HepG2 (cell line): ENCODE data around the gene VPS4A. TPM values are rescaled to one million over a fixed set of nuclear protein-coding genes. Genes with fewer than 3 reads are reported as not detected.

ENCODE experiments used
- ETV6 ChIP-seq: sonication (generic); formaldehyde crosslinking; conservative IDR thresholded peaks from 2 replicates; pipeline ENCODE4 v1.4.0; 2020; ENCODE audit warnings: missing genetic modification reagents
- HNRNPLL ChIP-seq: fragments of 200-400 bp; formaldehyde crosslinking; IDR thresholded peaks from 2 replicates; pipeline ENCODE4 v1.6.1; 2017; ENCODE audit warnings: mild to moderate bottlenecking, low read depth, low read length; ENCODE audit not compliant: poor library complexity, severe bottlenecking
- HOXA5 ChIP-seq: sonication (generic); formaldehyde crosslinking; IDR thresholded peaks from 2 replicates; pipeline ENCODE4 v1.4.0; 2020; ENCODE audit warnings: missing genetic modification reagents
- HOXA9 ChIP-seq: sonication (generic); formaldehyde crosslinking; IDR thresholded peaks from 2 replicates; pipeline ENCODE4 v1.8.1; 2022; ENCODE audit warnings: missing genetic modification reagents, mild to moderate bottlenecking, moderate library complexity, borderline replicate concordance
- MLX ChIP-seq: IDR thresholded peaks from 2 replicates; pipeline ENCODE4 v1.6.1; 2016
- NFIB ChIP-seq: sonication (generic); formaldehyde crosslinking; IDR thresholded peaks from 2 replicates; pipeline ENCODE4 v1.9.0; 2021; ENCODE audit warnings: missing genetic modification reagents, mild to moderate bottlenecking, borderline replicate concordance
- RCOR2 ChIP-seq: IDR thresholded peaks from 2 replicates; pipeline ENCODE4 v1.6.1; 2016; ENCODE audit warnings: missing biosample characterization, missing genetic modification reagents
- SCMH1 ChIP-seq: sonication (generic); formaldehyde crosslinking; IDR thresholded peaks from 2 replicates; pipeline ENCODE4 v1.9.0; 2021; ENCODE audit warnings: missing genetic modification reagents, mild to moderate bottlenecking, borderline replicate concordance
- SETDB1 ChIP-seq: sonication (generic); formaldehyde crosslinking; IDR thresholded peaks from 2 replicates; pipeline ENCODE4 v1.5.1; 2020; ENCODE audit warnings: missing genetic modification reagents, mild to moderate bottlenecking, borderline replicate concordance
- TAF15 ChIP-seq: fragments of 200-400 bp; formaldehyde crosslinking; IDR thresholded peaks from one replicate; pipeline ENCODE4 v1.6.1; 2018; ENCODE audit warnings: mild to moderate bottlenecking, low read depth, low read length; ENCODE audit not compliant: poor library complexity, severe bottlenecking
- TEAD2 ChIP-seq: sonication (generic); formaldehyde crosslinking; IDR thresholded peaks from 2 replicates; pipeline ENCODE4 v1.9.0; 2021; ENCODE audit warnings: missing genetic modification reagents
- ZBTB20 ChIP-seq: sonication (generic); formaldehyde crosslinking; IDR thresholded peaks from 2 replicates; pipeline ENCODE4 v1.8.1; 2023; ENCODE audit warnings: missing genetic modification reagents, low read depth, mild to moderate bottlenecking, borderline replicate concordance
- ZNF225 ChIP-seq: sonication (generic); formaldehyde crosslinking; IDR thresholded peaks from 2 replicates; pipeline ENCODE4 v1.4.0; 2020; ENCODE audit warnings: mild to moderate bottlenecking, missing genetic modification reagents
- ZNF619 ChIP-seq: sonication (generic); formaldehyde crosslinking; IDR thresholded peaks from 2 replicates; pipeline ENCODE4 v1.4.0; 2020; ENCODE audit warnings: mild to moderate bottlenecking, missing genetic modification reagents
- ZNF672 ChIP-seq: sonication (generic); formaldehyde crosslinking; IDR thresholded peaks from 2 replicates; pipeline ENCODE4 v1.8.1; 2022; ENCODE audit warnings: missing genetic modification reagents
- ZNF7 ChIP-seq: IDR thresholded peaks from 2 replicates; pipeline ENCODE4 v1.6.1; 2016; ENCODE audit warnings: missing biosample characterization, missing genetic modification reagents
- ZSCAN21 ChIP-seq: sonication (generic); formaldehyde crosslinking; IDR thresholded peaks from 2 replicates; pipeline ENCODE4 v1.8.0; 2022; ENCODE audit warnings: mild to moderate bottlenecking, missing genetic modification reagents, moderate library complexity, borderline replicate concordance
- ZSCAN31 ChIP-seq: sonication (generic); formaldehyde crosslinking; IDR thresholded peaks from 2 replicates; pipeline ENCODE4 v1.5.0; 2020; ENCODE audit warnings: low read depth, mild to moderate bottlenecking, missing genetic modification reagents
- polyA plus RNA-seq, 8 experiments: library from polyadenylated mRNA; depleted of rRNA in 3 of 8; stranded (reverse) in 7 of 8; unstranded in 1 of 8; fragments of >200 nt; fragmentation: Illumina TruSeq in 4 of 8; extraction: Trizol in 4 of 8; gene quantifications; 2 replicates each; pipeline versions ENCODE4 v1.2.1 to v1.2.3, GENCODE V29; 2011 to 2016; ENCODE audit warnings: low read depth in 4 of 8, missing spikeins in 1 of 8, mixed read lengths in 1 of 8; ENCODE audit not compliant: insufficient read depth in 1 of 8
- total RNA-seq, 5 experiments: library from RNA; depleted of rRNA; stranded (reverse); fragments of >200 nt; fragmentation: Illumina TruSeq; extraction: Trizol; gene quantifications; 2 replicates each; pipeline ENCODE4 v1.2.3, GENCODE V29; 2016; ENCODE audit warnings: low read depth in 1 of 5
- TF ChIP-seq, protein P1 (sequence below): sonication (generic); formaldehyde crosslinking; IDR thresholded peaks from 2 replicates; pipeline ENCODE4 v1.4.0; 2020; ENCODE audit warnings: missing genetic modification reagents
- TF ChIP-seq, protein P2 (sequence below): sonication (generic); formaldehyde crosslinking; IDR thresholded peaks from 2 replicates; pipeline ENCODE4 v1.4.0; 2020; ENCODE audit warnings: mild to moderate bottlenecking, missing genetic modification reagents
- TF ChIP-seq, protein P3 (sequence below): sonication (generic); formaldehyde crosslinking; IDR thresholded peaks from 2 replicates; pipeline ENCODE4 v1.8.1; 2023; ENCODE audit warnings: missing genetic modification reagents, inconsistent platforms, borderline replicate concordance

VPS4A gene
- total and polyA plus RNA-seq, 2 of the 13 experiments (the other 11 are each of a cell fraction or from before 2014, with no cell fraction given) = 13.2 to 27.9 TPM

- TF ChIP-seq HNRNPLL (peak; percentile 38), HOXA5 (CRISPR knock-in tag) (peak; percentile 77; the same call in 1 of the 2 replicates), ETV6 (CRISPR knock-in tag) (peak; percentile 61; the same call in 1 of the 2 replicates), SCMH1 (CRISPR knock-in tag) (no peak), SETDB1 (CRISPR knock-in tag) (no peak), ZBTB20 (CRISPR knock-in tag) (no peak), ZNF672 (CRISPR knock-in tag) (no peak), ZSCAN31 (CRISPR knock-in tag) (peak; percentile 37), TEAD2 (CRISPR knock-in tag) (0 out of 2 replicates have a peak, but pooled peaks have one; percentile 17), ZSCAN21 (CRISPR knock-in tag) (no peak; the same call in 1 of the 2 replicates), NFIB (CRISPR knock-in tag) (no peak), MLX (CRISPR knock-in tag) (no peak; the same call in 1 of the 2 replicates), HOXA9 (CRISPR knock-in tag) (no peak), RCOR2 (CRISPR knock-in tag) (peak; percentile 67), ZNF7 (CRISPR knock-in tag) (no peak), TAF15 (no peak), ZNF225 (CRISPR knock-in tag) (no peak; the same call in 1 of the 2 replicates), ZNF619 (CRISPR knock-in tag) (no peak)
- TF ChIP-seq, protein P1, sequence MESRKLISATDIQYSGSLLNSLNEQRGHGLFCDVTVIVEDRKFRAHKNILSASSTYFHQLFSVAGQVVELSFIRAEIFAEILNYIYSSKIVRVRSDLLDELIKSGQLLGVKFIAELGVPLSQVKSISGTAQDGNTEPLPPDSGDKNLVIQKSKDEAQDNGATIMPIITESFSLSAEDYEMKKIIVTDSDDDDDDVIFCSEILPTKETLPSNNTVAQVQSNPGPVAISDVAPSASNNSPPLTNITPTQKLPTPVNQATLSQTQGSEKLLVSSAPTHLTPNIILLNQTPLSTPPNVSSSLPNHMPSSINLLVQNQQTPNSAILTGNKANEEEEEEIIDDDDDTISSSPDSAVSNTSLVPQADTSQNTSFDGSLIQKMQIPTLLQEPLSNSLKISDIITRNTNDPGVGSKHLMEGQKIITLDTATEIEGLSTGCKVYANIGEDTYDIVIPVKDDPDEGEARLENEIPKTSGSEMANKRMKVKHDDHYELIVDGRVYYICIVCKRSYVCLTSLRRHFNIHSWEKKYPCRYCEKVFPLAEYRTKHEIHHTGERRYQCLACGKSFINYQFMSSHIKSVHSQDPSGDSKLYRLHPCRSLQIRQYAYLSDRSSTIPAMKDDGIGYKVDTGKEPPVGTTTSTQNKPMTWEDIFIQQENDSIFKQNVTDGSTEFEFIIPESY (CRISPR knock-in tag) = no peak
- TF ChIP-seq, protein P2, sequence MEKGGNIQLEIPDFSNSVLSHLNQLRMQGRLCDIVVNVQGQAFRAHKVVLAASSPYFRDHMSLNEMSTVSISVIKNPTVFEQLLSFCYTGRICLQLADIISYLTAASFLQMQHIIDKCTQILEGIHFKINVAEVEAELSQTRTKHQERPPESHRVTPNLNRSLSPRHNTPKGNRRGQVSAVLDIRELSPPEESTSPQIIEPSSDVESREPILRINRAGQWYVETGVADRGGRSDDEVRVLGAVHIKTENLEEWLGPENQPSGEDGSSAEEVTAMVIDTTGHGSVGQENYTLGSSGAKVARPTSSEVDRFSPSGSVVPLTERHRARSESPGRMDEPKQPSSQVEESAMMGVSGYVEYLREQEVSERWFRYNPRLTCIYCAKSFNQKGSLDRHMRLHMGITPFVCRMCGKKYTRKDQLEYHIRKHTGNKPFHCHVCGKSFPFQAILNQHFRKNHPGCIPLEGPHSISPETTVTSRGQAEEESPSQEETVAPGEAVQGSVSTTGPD = no peak
- TF ChIP-seq, protein P3, sequence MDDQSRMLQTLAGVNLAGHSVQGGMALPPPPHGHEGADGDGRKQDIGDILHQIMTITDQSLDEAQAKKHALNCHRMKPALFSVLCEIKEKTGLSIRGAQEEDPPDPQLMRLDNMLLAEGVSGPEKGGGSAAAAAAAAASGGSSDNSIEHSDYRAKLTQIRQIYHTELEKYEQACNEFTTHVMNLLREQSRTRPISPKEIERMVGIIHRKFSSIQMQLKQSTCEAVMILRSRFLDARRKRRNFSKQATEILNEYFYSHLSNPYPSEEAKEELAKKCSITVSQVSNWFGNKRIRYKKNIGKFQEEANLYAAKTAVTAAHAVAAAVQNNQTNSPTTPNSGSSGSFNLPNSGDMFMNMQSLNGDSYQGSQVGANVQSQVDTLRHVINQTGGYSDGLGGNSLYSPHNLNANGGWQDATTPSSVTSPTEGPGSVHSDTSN (CRISPR knock-in tag) = no peak
Observed at GRCh38 chr16:69311533-69312387, 610 bp downstream of the VPS4A start (continued).
